ENCODE data around the gene VDAC2.
"Not testable (repeated sequence)": the region's sequence is repeated elsewhere in the genome, so short reads cannot be mapped to it uniquely, and the experiment has no call there.

GRCh38 chr10:75221492-75221891 is 10.9 kb downstream of the VDAC2 start:
- not testable (repeated sequence) for TF ChIP-seq CTCF (IDR thresholded peaks at IDR 0.05 in 4 of 5, conservative IDR thresholded peaks at IDR 0.05 in 1 of 5); POLR2A (IDR thresholded peaks at IDR 0.05)
